Measurements from ENCODE around the gene MBNL2. TPM values are rescaled to one million over a fixed set of nuclear protein-coding genes. Genes with fewer than 3 reads are reported as not detected.

The MBNL2 gene
- total RNA-seq, 1 experiment from 2014 or later: 0.17 TPM

DNA sequence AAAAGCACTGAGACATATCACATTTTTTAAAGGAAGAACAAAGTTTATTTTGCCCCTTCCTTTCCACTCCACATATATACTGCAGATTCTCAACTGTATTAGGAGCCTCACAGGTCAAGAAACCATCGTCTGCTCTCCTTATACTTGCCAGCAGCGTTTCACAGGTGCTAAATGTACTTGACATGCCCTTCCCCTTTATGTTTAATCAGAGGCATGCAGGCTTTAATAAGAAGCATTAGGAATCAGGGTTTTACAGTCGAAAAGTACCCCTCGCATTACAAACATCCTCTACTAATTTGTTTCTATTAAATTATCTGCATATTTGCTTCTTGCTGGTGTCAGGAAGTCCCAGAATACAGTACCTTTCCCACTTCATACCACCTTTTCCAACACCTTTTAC is 208.2 kb downstream of the MBNL2 start:
- H3K9me3 ChIP-seq (ENCODE audit: control insufficient read depth, low read depth, low read length): no peaks in the 10 kb centered on the region
- H2BK20ac ChIP-seq (ENCODE audit: low read depth, low read length, poor library complexity, severe bottlenecking): no peak overlapping the region
- Mint-ChIP-seq H3K4me3 (no peak overlapping the region), H3K27ac (peak overlapping the region in 1 of 3 experiments; percentile 3; a peak in 1 of 7 replicates), H3K36me3 (ENCODE audit: insufficient read depth in 1 of 3, low read depth in 3 of 3) (no peaks in the 10 kb centered on the region), H3K4me1 (peaks cover 20 to 21% of the 10 kb centered on the region in 2 experiments), H3K27me3 (ENCODE audit: low read depth) (peaks cover 2% of the 10 kb centered on the region; the same call in 1 of the 2 replicates), H3K9me3 (no peaks in the 10 kb centered on the region; a peak in 1 of 5 replicates)
- no peak overlapping the region for H3K18ac ChIP-seq (ENCODE audit: insufficient read length, low read depth, low read length)
- H3K4me2 ChIP-seq (ENCODE audit: insufficient read depth, insufficient read length, low read length): no peak overlapping the region
- H4K8ac ChIP-seq (replicated peaks; ENCODE audit: insufficient read length, low read depth, low read length): no peak overlapping the region
- no peak overlapping the region for H3K23ac ChIP-seq (ENCODE audit: insufficient read length, low read depth, low read length)
- H2BK15ac ChIP-seq (ENCODE audit: low read depth, low read length): no peak overlapping the region
- H3K27me3 ChIP-seq (ENCODE audit: insufficient read depth, low read length): no peaks in the 10 kb centered on the region
- H3K14ac ChIP-seq (ENCODE audit: insufficient read depth, low read length): no peak overlapping the region
- peaks cover 6% of the 10 kb centered on the region for H3K4me1 ChIP-seq (ENCODE audit: insufficient read depth, low read length)
- H3T11ph ChIP-seq (ENCODE audit: low read length): no peak overlapping the region
- H2BK12ac ChIP-seq (ENCODE audit: insufficient read length, low read depth, low read length): no peak overlapping the region
- TF ChIP-seq, protein P1, sequence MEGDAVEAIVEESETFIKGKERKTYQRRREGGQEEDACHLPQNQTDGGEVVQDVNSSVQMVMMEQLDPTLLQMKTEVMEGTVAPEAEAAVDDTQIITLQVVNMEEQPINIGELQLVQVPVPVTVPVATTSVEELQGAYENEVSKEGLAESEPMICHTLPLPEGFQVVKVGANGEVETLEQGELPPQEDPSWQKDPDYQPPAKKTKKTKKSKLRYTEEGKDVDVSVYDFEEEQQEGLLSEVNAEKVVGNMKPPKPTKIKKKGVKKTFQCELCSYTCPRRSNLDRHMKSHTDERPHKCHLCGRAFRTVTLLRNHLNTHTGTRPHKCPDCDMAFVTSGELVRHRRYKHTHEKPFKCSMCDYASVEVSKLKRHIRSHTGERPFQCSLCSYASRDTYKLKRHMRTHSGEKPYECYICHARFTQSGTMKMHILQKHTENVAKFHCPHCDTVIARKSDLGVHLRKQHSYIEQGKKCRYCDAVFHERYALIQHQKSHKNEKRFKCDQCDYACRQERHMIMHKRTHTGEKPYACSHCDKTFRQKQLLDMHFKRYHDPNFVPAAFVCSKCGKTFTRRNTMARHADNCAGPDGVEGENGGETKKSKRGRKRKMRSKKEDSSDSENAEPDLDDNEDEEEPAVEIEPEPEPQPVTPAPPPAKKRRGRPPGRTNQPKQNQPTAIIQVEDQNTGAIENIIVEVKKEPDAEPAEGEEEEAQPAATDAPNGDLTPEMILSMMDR (conservative IDR thresholded peaks at IDR 0.05): no peak
- H3K79me2 ChIP-seq (ENCODE audit: insufficient read depth, low read length): peaks cover 1% of the 10 kb centered on the region; the same call in 1 of the 2 replicates
- no peaks in the 10 kb centered on the region for H3K79me1 ChIP-seq (ENCODE audit: insufficient read depth, low read depth, low read length, poor library complexity, severe bottlenecking)
- H3K56ac ChIP-seq (ENCODE audit: insufficient read length, low read depth, low read length): no peak overlapping the region
- no peak overlapping the region for H2BK5ac ChIP-seq (ENCODE audit: insufficient read length, low read length)
- H3K23me2 ChIP-seq (ENCODE audit: insufficient read length, low read depth, low read length, poor library complexity, severe bottlenecking): peaks cover 10% of the 10 kb centered on the region
- no peak overlapping the region for H3K9ac ChIP-seq (ENCODE audit: extremely low read depth, insufficient read length, low read length)
- no peak overlapping the region for H4K5ac ChIP-seq (ENCODE audit: insufficient read length, low read depth, low read length)
- no peak overlapping the region for H3K4ac ChIP-seq (ENCODE audit: low read depth, low read length)
- no CpG with 5 or more reads among the region's 4 CpGs for WGBS (ENCODE audit: extremely low coverage, insufficient read length, low lambda C conversion rate)
- no peak for DNase-seq
- H2AFZ ChIP-seq (ENCODE audit: low read length): no peak overlapping the region
- no peak overlapping the region for H4K91ac ChIP-seq (ENCODE audit: insufficient read length, low read depth, low read length)
- H3K27ac ChIP-seq (ENCODE audit: insufficient read length, low read depth, low read length): no peak overlapping the region
- H4K20me1 ChIP-seq (ENCODE audit: control insufficient read depth, insufficient read depth, insufficient read length): no peaks in the 10 kb centered on the region
- no peak overlapping the region for H2AK5ac ChIP-seq (ENCODE audit: insufficient read length, low read length)
- no peak overlapping the region for H2BK120ac ChIP-seq (ENCODE audit: low read depth, low read length, poor library complexity, severe bottlenecking)

Data from H9 (cell line).